Measurements from ENCODE around the gene CERCAM.

DNA sequence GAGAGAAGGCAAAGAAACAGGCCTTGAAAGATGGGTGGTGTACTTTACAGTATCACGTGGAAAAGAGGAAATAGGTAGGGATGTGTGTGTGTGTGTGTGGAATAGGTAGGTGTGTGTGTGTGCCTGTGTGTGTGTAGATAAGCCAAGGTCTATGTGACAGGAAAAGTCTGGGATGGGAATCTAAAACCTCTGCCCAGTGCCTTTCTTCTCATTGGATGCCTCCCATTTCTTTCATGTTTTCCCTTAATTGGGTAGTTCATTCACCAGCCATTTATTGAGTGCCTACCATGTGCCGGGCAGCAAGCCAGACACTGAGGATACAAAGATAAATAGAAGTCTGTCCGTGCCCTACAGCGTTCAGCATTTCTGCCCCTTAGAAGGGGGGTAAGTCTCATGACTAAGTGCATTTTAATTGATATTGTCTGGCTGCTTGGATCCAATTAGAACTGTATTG is 48.4 kb upstream of the CERCAM start:
- TF ChIP-seq CTCF (optimal IDR thresholded peaks at IDR 0.05 in 1 of 3, IDR thresholded peaks at IDR 0.05 in 1 of 3, conservative IDR thresholded peaks at IDR 0.05 in 1 of 3; ENCODE audit: extremely low read depth in 1 of 3, insufficient read depth in 2 of 3, low read length in 3 of 3), result no peak
- TF ChIP-seq EZH2 (IDR thresholded peaks at IDR 0.05; ENCODE audit: low read length), result no peak

Data from keratinocyte (primary cell).